NOMO-1 treated with dmso at 0.1 percent for 144 hours (cell line): ENCODE measurements around the gene CCDC183.
"Not testable (repeated sequence)": the region's sequence is repeated elsewhere in the genome, so short reads cannot be mapped to it uniquely, and the experiment has no call there.

Experiments used
- DNase-seq: peaks from one replicate; lab custom pipeline; 2025; ENCODE audit not compliant: unreplicated experiment; lab: John Stamatoyannopoulos, UW

Gene CCDC183

DNA sequence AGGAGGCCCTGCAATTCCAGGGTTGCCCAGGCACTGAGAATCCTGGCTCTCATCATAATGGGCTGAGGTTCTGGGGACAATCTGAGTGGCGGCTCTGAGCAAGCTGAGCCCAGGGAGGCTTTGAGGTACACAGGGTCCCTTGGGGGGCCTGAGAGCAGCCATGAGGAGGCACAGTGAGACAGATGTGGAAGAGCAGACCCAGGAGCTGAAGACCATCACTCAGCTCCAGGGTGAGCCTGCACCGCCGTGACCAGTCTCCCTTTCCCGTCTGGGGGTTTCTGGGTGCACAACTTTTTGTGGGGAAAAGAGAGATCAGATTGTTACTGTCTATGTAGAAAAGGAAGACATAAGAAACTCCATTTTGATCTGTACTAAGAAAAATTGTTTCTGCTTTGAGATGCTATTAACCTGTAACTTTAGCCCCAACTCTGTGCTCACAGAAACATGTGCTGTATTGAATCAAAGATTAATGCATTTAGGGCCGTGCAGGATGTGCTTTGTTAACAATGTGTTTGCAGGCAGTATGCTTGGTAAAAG is at the start of gene CCDC183:
Gene CCDC183 (plus strand): TSS at position 101 of the 537 bp plus-strand sequence. CDS start 60 bp downstream, at position 161.
- DNase-seq, result no peak

DNA sequence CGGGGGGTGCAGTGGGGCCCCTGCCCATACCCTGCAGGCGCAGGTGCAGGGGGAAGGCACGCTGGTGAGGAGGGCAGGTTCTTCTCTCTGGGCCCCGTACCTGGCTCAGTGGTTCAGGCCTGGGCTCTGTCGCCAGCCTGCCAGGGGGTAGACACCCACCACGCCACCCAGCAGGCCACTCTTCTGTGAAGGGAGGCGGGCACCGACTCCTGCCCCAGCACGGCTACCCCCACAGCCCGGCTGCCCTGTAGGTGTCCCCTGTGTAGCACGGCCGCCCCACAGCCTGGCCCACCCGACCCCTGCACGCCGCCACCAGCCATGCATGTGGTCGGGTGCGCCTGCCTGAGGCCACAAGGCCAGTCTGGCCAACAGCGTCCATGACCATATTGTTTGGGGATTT is 49.5 kb upstream of the CCDC183 start:
- no peak for DNase-seq

DNA sequence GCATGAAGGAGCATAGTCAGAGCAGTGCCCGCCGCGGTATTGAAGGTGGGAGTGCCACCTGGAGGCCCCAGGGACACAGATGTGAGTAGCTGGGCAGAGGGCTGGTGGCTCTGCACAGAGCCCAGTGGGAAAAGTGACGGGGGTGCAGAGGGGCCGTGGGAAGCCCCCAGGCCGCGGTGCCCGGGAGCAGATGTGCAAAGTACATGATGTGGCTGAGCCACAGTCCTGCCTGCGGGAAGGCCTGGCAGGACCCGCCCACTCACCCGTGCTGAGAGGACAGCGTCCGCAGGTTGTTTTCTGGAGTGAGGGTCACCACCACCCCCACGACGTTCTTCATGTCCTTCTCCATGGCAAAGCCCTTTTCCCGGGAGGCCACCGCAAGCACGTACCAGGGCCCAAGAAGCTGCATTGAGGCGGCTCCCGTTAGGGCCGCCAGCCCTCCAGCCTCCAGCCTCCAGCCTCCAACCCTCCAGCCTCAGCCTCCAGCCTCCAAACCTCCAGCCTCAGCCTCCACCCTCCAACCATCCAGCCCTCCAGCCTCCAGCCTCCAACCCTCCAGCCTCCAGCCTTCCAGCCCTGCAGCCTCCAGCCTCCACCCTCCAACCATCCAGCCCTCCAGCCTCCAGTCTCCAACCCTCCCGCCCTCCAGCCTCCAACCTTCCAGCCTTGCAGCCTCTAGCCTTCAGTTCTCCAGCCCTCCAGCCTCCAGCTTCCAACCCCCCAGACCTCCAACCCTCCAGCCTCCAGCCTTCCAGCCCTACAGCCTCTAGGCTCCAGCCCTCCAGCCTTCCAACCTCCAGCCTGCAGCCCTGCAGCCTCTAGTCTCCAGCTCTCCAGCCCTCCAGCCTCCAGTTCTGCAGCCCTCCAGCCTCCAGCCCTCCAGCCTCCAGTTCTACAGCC is 48.7 kb upstream of the CCDC183 start:
- no peak for DNase-seq

DNA sequence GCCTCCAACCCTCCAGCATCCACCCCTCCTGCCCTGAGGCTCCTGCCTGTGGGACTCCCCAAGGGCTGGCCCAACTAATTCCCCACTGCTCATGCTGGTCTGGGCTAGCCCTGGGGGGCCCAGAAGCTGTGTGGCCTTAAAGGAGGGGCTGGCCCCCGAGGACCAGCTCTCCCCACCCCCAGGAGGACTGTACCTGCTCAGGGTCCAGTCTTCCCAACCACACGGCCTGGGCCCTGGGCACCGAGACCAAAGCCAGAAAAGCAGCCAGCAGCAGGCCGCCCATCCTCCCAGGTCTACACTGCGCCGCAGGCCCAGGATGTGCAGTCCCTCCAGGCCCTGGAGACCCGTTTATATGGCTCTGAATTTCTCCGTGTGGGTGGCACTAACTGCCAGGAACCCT is 47.9 kb upstream of the CCDC183 start, which contains the start of gene LCN6:
Gene LCN6 (minus strand): TSS at position 325 of the 400 bp plus-strand sequence. CDS start 42 bp downstream, at position 283.
- DNase-seq, result no peak

DNA sequence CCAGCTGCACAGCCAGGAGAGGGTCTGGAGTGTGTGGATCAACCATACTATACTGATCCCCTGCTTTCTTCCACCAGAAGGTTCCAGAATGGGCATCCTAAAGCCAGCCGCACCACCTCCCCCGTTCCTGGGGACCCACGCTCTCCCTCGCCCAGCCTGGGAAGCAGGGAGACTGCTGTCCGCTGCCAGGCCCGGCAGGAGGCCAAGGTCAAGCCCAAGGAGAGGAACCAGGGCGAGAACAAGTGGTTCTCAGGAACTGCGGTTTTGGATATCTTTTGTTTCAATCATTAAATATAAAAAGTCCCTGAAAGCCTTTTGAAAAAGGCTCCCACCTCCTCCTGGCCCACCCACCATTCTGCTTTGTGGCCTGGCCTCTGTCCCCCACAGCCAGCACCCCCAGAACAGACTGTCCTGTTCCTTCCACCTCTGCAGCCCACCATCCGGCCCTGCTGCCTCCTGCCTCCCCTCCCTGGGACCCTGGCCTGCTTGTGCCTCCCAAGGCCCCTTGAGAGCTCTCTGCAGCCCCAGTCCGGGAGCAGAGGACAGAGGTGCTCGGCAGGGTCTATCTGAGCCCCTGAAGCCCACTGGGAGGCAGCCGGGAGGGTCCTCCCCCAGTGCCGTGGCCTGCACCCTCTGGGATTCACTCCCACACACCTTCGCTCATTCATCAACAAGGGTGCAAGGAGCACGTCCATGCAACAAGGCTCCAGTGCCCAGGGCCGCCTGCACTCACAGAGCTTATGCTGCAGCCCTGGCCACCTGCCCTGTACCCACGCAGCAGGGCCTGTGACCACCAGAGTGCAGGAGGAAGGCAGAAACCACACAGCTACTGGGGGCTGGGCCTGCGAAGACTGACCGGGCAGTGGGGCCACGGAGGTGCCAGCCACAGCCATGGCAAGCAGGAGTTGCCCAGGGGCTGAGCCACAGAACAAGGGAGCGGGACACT is 47.2 kb upstream of the CCDC183 start:
- DNase-seq, result no peak

DNA sequence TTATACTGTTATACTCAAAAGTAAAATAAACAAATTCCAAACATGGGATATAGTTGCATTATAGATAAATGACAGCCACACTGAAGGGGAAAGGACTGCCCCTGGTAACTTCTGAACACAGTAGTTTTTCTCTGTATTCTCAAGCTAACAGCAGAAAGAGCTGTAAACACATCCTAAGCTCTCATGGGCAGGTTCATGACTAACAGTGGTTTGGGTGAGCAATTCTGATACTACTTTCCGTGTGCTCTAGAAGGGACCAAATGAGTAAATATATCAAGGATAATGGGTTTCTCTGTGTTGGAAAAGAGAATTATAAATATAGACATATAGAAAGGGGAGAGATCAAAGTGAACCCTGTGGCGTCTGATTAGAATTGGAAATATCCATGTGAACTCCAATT is 45.6 kb upstream of the CCDC183 start:
- no peak for DNase-seq

DNA sequence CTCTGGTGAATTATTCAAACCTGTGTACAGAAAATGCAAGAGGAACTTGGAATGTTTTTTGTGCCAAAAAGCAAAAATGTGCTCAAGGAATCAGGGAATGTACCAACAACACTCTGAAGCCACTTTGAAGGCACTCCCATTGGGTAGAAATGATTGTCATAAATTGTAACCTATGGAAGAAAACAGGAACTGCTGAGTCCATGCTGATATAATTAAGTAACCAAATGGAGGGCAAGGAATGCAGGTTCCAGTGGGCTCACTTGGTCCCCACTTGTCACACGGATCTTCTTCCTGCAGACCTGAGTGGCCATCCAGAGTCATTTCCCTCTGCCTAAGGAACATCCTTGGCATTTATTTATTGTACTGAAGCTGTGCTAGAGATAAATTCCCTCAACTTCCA is 44.9 kb upstream of the CCDC183 start:
- DNase-seq, result no peak

DNA sequence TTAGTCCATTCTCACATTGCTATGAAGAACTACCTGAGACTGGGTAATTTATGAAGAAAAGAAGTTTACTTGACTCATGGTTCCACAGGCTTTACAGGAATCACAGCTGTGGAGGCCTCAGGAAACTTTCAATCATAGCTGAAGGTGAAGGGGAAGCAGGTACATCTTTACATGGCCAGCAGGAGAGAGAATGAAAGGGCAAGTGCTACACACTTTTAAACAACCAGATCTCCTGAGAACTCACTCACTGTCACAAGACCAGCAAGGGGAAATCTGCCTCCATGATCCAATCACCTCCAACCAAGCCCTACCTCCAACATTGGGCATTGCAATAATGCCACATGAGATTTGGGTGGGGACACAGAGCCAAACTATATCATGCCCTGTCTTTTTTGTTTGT is 44.3 kb upstream of the CCDC183 start:
- no peak for DNase-seq

DNA sequence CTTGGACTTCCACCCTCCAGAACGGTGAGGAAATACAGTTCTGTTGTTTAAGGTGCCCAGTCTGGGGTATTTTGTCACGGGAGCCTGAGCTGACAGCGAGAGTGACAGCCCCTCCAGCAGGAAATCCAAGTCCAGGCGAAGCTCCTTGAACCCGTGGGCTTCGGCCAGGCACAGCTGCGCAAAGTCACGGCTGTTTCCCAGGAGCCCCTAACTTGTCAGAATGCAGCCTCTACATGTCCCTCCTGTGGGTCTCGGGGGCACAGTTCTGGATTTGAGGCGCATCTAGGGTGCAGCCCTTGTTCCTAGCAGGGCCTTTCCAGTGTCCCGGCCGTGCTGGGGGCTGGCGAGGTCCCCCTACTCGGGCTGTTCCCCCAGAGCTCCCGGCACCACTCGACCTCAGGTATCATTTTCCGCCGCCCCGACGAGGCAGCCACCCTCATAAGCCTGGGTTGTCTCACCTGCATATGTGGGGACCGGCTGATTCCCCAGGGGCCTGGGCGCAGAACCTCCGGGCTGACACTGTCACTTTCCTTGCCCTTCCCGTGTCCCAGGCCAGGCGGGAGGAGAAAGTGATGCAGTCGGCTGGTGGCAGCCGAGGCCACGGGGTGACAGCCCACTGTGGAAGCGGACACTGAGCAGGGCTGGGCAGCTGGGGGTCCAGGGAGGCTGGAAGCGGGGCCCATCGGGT is 42.6 kb upstream of the CCDC183 start:
- DNase-seq, result no peak

DNA sequence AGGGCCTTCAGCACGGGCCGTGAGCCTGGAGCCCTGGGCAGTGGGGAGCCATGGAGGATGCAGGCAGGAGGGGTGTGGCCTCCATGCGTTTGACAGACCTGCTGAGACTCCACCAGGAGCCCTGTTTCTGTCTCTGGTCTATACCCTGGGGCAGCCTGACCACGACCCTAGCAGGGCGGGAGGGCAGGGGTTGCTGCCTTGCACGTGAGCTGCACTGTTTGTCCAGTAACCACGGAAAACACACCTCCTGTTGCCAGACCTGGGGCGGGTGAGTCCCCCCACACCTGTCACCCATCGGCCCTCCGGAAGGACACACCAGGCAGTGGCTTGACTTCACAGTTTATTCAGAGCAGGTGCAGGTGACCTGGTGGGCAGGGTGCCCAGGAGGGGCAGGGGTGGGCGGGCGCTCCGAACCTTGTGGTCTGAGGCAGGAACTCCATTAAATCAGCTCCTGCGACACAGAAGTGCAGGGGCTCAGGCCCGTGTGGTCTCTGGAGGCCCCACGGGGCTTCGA is 42.0 kb upstream of the CCDC183 start:
- no peak for DNase-seq

DNA sequence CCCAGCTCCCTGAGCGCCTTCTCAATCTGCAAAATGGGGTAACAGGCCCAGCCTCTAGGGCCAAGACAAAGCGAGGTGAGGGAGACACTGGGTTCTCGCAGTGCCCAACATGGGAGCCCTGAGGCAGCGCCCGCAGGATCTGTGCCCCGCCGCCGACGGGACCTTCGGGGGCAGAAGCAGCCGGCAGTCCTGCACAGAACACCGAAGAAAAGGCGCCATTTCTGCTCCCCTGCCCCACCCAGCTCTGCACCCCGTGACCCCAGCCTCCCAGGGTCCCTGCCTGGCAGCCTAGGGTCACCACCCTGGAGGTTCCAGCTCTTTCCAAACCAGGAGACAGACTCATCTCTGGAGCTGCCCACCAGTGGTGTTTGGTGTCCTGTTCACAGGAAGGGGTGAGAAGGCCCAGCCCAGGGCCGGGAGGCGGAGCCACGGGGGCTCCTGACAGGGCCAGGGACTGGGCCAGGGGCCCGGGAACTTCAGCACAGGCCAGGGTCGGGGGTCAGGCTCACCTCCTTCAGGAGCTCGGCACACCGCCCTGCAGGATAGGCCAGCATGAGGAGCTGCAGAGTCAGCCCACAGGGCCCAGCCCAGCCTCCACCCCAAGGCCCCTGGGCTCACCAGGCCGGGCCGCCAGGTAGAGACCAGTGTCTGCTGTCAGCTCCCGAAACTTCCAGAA is 41.4 kb upstream of the CCDC183 start:
- DNase-seq, result no peak

DNA sequence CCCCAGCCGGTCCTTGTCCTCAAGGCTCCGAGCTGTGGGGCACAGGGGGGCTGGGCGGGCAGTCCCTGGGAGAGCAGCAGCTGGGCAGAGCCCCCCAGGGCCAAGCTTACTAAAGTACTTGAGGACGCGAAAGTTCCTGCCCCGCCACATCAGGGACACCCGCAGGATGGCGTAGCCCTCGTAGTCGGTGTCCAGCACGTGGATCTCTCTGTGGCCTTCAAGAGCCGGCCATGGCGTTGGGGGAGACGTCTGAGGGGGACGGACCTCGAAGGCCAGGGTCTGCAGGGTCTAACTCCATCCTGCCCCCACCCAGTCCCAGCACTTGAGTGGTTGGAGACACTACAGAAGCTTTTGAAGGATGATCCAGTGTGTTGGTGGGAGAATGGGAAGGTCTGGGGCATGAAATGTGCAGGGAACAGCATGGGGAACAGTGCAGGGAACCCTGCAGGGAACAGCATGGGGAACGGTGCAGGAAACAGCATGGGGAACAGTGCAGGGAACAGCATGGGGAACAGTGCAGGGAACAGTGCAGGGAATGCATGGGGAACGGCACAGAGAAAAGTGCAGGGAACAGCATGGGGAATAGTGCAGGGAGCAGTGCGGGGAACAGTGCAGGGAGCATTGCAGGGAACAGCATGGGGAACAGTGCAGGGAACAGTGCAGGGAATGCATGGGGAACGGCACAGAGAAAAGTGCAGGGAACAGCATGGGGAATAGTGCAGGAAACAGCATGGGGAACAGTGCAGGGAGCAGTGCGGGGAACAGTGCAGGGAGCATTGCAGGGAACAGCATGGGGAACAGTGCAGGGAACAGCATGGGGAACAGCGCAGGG is 40.6 kb upstream of the CCDC183 start:
- DNase-seq, result not testable (repeated sequence)

DNA sequence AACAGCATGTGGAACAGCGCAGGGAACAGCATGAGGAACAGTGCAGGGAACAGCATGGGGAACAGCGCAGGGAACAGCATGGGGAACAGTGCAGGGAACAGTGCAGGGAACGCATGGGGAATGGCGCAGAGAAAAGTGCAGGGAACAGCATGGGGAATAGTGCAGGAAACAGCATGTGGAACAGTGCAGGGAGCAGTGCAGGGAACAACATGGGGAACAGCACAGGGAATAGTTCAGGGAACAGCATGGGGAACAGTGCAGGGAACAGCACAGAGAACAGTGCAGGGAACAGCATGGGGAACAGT is 40.1 kb upstream of the CCDC183 start:
- DNase-seq, result no peak

DNA sequence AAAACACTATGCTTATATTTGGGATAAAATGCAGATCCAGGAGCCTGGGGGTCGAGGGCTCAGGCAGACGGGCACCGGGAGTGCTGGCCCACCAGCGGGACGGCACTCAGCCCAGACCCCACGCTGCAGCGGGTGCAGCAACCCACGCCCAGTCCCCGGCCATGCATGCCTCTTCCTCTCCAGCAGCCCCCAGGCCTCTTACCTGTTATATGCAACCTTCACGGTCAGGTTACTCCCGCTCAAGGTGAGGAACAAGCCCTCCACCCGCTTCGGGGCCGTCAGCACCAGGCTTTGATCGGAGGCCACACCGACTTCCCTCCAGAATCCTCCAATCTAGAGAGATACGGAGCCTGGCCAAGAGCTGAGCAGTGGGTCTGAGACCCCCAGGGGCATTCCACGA is 39.3 kb upstream of the CCDC183 start:
- no peak for DNase-seq

DNA sequence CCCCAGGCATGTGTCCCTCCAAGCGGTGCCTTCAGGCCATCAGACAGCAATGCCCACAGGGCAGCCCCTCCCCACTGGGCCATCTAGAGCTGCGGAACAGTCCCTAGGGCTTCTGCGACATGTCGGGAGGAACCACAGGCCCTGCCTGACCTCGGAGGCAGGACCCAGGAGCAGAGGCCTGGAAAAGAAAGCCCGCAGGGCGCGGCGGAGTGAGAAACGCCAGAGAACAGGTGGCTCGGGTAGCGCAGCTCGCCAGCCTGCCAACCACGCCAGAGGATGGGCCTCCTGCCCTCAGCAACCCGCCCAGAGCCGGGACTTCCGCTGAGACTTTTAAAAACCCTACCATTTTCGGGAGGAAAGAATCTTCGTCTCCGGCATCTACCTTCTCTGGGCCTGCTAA is 38.8 kb upstream of the CCDC183 start:
- DNase-seq, result no peak

DNA sequence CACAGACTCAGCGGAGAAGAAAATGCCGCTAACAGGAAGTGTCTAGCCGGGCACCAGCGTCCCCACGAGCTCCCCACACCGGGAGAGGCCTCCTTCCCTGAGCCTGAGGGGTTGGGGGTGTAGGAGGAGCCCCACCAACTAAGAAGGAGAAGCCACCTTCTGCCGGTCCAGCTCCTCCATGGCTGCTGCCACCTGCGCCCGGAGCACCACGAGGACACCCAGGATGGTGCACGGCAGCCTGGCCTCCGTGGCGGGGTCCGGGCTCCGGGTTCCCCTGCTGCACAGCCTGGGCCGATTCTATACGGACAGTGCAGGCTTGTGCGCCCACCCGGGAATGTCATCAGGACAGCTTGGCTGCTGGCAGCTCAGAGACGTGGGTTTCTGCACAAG is 38.4 kb upstream of the CCDC183 start:
- no peak for DNase-seq

DNA sequence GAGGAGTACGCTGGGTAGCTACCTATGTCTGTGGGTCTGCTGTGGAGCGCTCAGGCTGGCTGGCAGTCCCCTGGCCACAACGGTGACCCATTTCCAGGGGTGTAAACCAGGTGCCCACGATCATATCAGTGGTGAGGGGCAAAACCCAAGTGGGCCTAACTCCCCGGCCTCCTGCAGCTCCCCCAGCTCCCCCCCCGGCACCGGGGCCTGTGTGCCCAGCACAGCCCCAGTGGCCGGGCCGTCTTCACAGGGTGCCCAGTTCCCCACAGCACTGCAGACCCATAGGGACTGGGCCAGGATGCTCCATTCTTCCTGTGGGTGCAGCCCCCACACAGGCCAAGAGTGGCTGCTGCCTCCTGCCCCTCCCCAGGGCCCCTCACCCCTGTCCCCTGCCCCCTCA is 37.1 kb upstream of the CCDC183 start:
- DNase-seq, result no peak

DNA sequence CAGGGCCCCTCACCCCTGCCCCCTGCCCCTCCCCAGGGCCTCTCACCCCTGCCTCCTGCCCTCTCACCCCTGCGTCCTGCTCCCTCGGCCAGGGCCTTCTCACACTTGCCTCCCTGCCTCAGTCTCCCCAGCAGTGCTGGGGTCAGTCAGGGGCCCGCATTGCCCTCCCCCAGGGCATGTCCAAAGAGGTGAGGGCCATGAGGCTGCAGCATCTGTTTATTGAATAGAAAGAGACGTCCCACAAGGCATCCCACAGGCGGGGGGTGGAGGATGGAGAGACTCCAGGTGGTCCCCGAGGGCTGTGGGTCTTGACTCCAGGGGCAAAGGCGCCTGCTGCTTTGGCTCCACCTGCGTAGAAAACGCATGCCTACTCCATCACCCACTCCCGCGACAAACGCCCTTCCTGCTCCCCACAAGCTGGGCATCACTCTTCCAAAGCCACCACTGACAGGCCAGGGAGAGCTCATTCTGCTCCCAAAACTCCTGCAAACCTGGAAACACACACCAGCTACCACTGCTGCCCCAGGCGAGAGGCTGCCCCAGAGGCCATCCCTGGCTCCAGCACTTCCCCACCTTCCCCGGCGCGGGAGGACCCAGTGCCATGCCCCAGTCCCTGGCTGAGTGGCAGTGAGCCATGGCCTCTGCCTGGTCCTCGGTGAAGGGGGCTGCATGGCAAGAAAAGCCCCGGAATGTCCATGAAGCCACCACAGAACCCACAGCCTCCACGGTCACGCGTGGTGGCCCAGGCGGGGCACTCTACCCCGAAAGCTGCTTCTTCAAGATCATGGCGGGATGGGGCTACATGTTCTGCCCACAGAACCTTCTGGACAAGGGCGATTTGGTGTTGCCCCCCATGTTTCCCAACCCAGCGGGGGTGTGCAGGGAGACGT is 36.5 kb upstream of the CCDC183 start:
- DNase-seq, result no peak
